ENCODE data around the gene PCDHA7.
"Not testable (repeated sequence)": the region's sequence is repeated elsewhere in the genome, so short reads cannot be mapped to it uniquely, and the experiment has no call there.

The PCDHA7 gene

GRCh38 chr5:140833993-140834392 lies at the start of gene PCDHA7:
Gene PCDHA7 (plus strand): TSS chr5:140834269. CDS start chr5:140834384, 115 bp downstream.
- DNase-seq = no peak

GRCh38 chr5:140785905-140786686 lies 48.0 kb upstream of the PCDHA7 start, which contains the start of gene PCDHA1:
Gene PCDHA1 (plus strand): TSS chr5:140786140.
- no peak for DNase-seq

- DNase-seq = not testable (repeated sequence)
Measured at GRCh38 chr5:140787422-140787821, 46.6 kb upstream of the PCDHA7 start.

- not testable (repeated sequence) for DNase-seq
Measured at GRCh38 chr5:140787849-140788504, 46.1 kb upstream of the PCDHA7 start.

GRCh38 chr5:140791089-140791488 lies 43.0 kb upstream of the PCDHA7 start:
- no peak for DNase-seq

- no peak for DNase-seq
Measured at GRCh38 chr5:140794595-140795258, 39.3 kb upstream of the PCDHA7 start, which contains the start of gene PCDHA2. Gene PCDHA2 (plus strand): TSS chr5:140794852.

- no peak for DNase-seq
Measured at GRCh38 chr5:140795259-140795641, 38.8 kb upstream of the PCDHA7 start.

- not testable (repeated sequence) for DNase-seq
Measured at GRCh38 chr5:140796072-140796717, 37.9 kb upstream of the PCDHA7 start.

GRCh38 chr5:140796718-140797095 lies 37.4 kb upstream of the PCDHA7 start:
- no peak for DNase-seq

- DNase-seq = no peak
Measured at GRCh38 chr5:140800816-140801493, 33.1 kb upstream of the PCDHA7 start, which contains the start of gene PCDHA3. Gene PCDHA3 (plus strand): TSS chr5:140801057.

- DNase-seq = no peak
Measured at GRCh38 chr5:140801494-140801841, 32.6 kb upstream of the PCDHA7 start.

GRCh38 chr5:140802381-140802780 lies 31.7 kb upstream of the PCDHA7 start:
- DNase-seq = not testable (repeated sequence)

- no peak for DNase-seq
Measured at GRCh38 chr5:140802781-140803271, 31.2 kb upstream of the PCDHA7 start.

- DNase-seq = no peak
Measured at GRCh38 chr5:140806834-140807775, 27.0 kb upstream of the PCDHA7 start, which contains the start of gene PCDHA4. Gene PCDHA4 (plus strand): TSS chr5:140807068.

- DNase-seq = not testable (repeated sequence)
Measured at GRCh38 chr5:140808241-140808888, 25.7 kb upstream of the PCDHA7 start.

- DNase-seq = no peak
Measured at GRCh38 chr5:140808889-140809291, 25.2 kb upstream of the PCDHA7 start.

GRCh38 chr5:140821375-140822280 lies 12.4 kb upstream of the PCDHA7 start, which contains the start of gene PCDHA5:
Gene PCDHA5 (plus strand): TSS chr5:140821613.
- peak; percentile 3 for DNase-seq

- DNase-seq = no peak
Measured at GRCh38 chr5:140822281-140822629, 11.8 kb upstream of the PCDHA7 start.

- DNase-seq = not testable (repeated sequence)
Measured at GRCh38 chr5:140822969-140823368, 11.1 kb upstream of the PCDHA7 start.
